Caco-2 (cell line): Measurements from ENCODE around the gene DENND1B. TPM values are rescaled to one million over a fixed set of nuclear protein-coding genes. Genes with fewer than 3 reads are reported as not detected.

ENCODE experiments used
- BruUV-seq: library from RNA; stranded (reverse); fragments of 400-500 nt; replicated peaks from 2 replicates; lab custom pipeline; 2021; lab: Mats Ljungman, UMichigan
- CTCF ChIA-PET: fragments of 300-600 bp; sonication (Branson Sonifier 250); formaldehyde crosslinking; loops from one replicate; lab custom pipeline; 2022; ENCODE audit warnings: antibody characterized with exemption; lab: Charles Lee
- POLR2A ChIA-PET: fragments of 300-600 bp; sonication (Branson Sonifier 250); formaldehyde crosslinking; loops from one replicate; lab custom pipeline; 2022; ENCODE audit warnings: antibody characterized with exemption; lab: Charles Lee
- DNase-seq, 2 experiments: peaks; one replicate each; pipeline versions ENCODE4 v3.0.0 to v3.0.0-alpha.2; 2020 to 2022
- H3K27me3 ChIP-seq: replicated peaks from 2 replicates; pipeline ENCODE4 v1.6.0; 2011; ENCODE audit warnings: low read length; ENCODE audit not compliant: control insufficient read depth, insufficient read depth
- H3K36me3 ChIP-seq: 2 replicates; pipeline ENCODE4 v1.5.1; 2011; ENCODE audit warnings: low read length; ENCODE audit not compliant: control insufficient read depth, insufficient read depth
- H3K4me1 ChIP-seq: fragments of 250-450 bp; sonication (Bioruptor Pico); 2 replicates; pipeline ENCODE4 v1.5.1; 2020; ENCODE audit warnings: mild to moderate bottlenecking
- H3K4me3 ChIP-seq: 2 replicates; pipeline ENCODE4 v1.5.1; 2011; ENCODE audit warnings: low read depth, mild to moderate bottlenecking, control low read depth, low read length
- H3K9me3 ChIP-seq: fragments of 250-450 bp; sonication (Bioruptor Pico); 2 replicates; pipeline ENCODE4 v1.5.1; 2020; ENCODE audit warnings: mild to moderate bottlenecking, moderate library complexity
- H3K27ac Mint-ChIP-seq: one replicate; pipeline ENCODE4 v1.8.0; 2022; ENCODE audit warnings: mixed read lengths; ENCODE audit not compliant: unreplicated experiment
- H3K27me3 Mint-ChIP-seq: one replicate; pipeline ENCODE4 v1.8.0; 2022; ENCODE audit warnings: mixed read lengths; ENCODE audit not compliant: insufficient read depth, unreplicated experiment
- H3K36me3 Mint-ChIP-seq: one replicate; pipeline ENCODE4 v1.8.0; 2022; ENCODE audit warnings: mild to moderate bottlenecking, mixed read lengths; ENCODE audit not compliant: insufficient read depth, unreplicated experiment
- H3K4me1 Mint-ChIP-seq: one replicate; pipeline ENCODE4 v1.8.0; 2022; ENCODE audit warnings: low read depth, mixed read lengths; ENCODE audit not compliant: unreplicated experiment
- H3K4me3 Mint-ChIP-seq: one replicate; pipeline ENCODE4 v1.8.0; 2022; ENCODE audit warnings: mild to moderate bottlenecking, moderate library complexity, mixed read lengths; ENCODE audit not compliant: unreplicated experiment
- H3K9me3 Mint-ChIP-seq: one replicate; pipeline ENCODE4 v1.8.0; 2022; ENCODE audit warnings: mixed read lengths; ENCODE audit not compliant: unreplicated experiment
- CTCF ChIP-seq, 2 experiments: fragments of 200-600 bp in 1 of 2; IDR thresholded peaks; 1 replicate in 1 of 2; 2 replicates in 1 of 2; pipeline versions ENCODE4 v1.5.1 to v1.8.0; 2011 to 2022; ENCODE audit warnings: antibody characterized with exemption in 1 of 2, control low read depth in 1 of 2, inconsistent platforms in 1 of 2, low read depth in 1 of 2, low read length in 1 of 2, mild to moderate bottlenecking in 1 of 2, moderate library complexity in 1 of 2; ENCODE audit not compliant: insufficient read depth in 1 of 2, severe bottlenecking in 1 of 2, unreplicated experiment in 1 of 2
- intact Hi-C: fragments of 100-400 bp; cut with micrococcal nuclease; formaldehyde crosslinking; loops from one replicate; pipeline ENCODE4 v1.10.0; 2022; ENCODE audit not compliant: unreplicated experiment
- total RNA-seq: library from RNA; stranded (reverse); gene quantifications from 2 replicates; pipeline ENCODE4 v1.2.3, GENCODE V29; 2022

DENND1B gene
- total RNA-seq, 1 experiment from 2014 or later, result 9.6 TPM

DNA sequence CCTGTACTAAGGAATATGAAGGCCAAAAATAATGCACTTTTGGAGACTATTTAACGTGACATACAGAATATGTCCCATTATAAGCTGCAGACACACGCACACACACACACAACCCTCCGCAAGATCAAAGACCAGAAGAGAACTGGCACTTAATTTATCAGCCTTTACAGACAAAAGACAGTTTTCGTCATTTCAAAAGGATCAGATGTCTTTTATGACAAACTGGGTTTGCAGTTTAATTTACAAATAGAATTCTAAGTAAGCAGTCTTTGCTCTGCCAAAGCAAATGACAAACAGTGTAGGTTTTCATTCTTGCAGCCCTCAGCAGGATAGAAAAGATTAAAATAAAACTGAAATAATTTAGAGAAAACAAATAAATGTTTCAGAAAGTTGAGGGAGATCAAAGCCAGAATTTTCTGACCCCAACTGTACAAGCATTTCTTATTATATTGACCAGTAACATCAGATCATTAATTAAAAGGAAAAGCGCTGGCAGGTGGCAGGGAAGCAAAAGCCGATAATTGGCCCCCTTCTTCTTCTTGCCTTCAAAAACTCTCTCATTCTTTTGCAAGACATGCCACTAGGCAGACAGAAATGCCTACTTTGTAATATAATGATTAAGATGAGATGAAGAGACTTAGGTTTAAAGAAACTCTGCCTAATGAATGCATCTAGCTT, 169.0 kb downstream of the DENND1B start:
- Mint-ChIP-seq H3K4me1 (no peaks in the 10 kb centered on the region), H3K27me3 (no peaks in the 10 kb centered on the region), H3K9me3 (no peaks in the 10 kb centered on the region), H3K27ac (no peak overlapping the region), H3K4me3 (no peak overlapping the region), H3K36me3 (no peaks in the 10 kb centered on the region)
- BruUV-seq, result no TSS peak
- ChIA-PET CTCF (no interaction called here), POLR2A (no interaction called here)
- no peak for TF ChIP-seq CTCF (IDR thresholded peaks at IDR 0.05; ENCODE audit: insufficient read depth in 1 of 2, low read depth in 1 of 2, low read length in 1 of 2, severe bottlenecking in 1 of 2, unreplicated experiment in 1 of 2)
- no peaks in the 10 kb centered on the region for H3K9me3 ChIP-seq
- no peaks in the 10 kb centered on the region for H3K36me3 ChIP-seq
- no peak for DNase-seq
- H3K4me1 ChIP-seq, result no peaks in the 10 kb centered on the region
- intact Hi-C loops, result no loop called here
- H3K27me3 ChIP-seq, result no peaks in the 10 kb centered on the region
- H3K4me3 ChIP-seq, result no peak overlapping the region

- no peak for TF ChIP-seq CTCF (IDR thresholded peaks at IDR 0.05; ENCODE audit: insufficient read depth in 1 of 2, low read depth in 1 of 2, low read length in 1 of 2, severe bottlenecking in 1 of 2, unreplicated experiment in 1 of 2)
- H3K4me1 ChIP-seq, result no peaks in the 10 kb centered on the region
- no TSS peak for BruUV-seq
- intact Hi-C loops, result no loop called here
- DNase-seq, result no peak
- no peaks in the 10 kb centered on the region for H3K27me3 Mint-ChIP-seq
- CTCF ChIA-PET, result no interaction called here
- H3K4me3 Mint-ChIP-seq, result no peak overlapping the region
- no peak overlapping the region for H3K27ac Mint-ChIP-seq
- H3K27me3 ChIP-seq, result no peaks in the 10 kb centered on the region
- H3K4me3 ChIP-seq, result no peak overlapping the region
- POLR2A ChIA-PET, result no interaction called here
- H3K36me3 Mint-ChIP-seq, result no peaks in the 10 kb centered on the region
- no peaks in the 10 kb centered on the region for H3K9me3 ChIP-seq
- H3K36me3 ChIP-seq, result no peaks in the 10 kb centered on the region
- H3K4me1 Mint-ChIP-seq, result no peaks in the 10 kb centered on the region
- H3K9me3 Mint-ChIP-seq, result no peaks in the 10 kb centered on the region
These were observed 171.0 kb downstream of the DENND1B start for GRCh38 chr1:197604302-197604701.

DNA sequence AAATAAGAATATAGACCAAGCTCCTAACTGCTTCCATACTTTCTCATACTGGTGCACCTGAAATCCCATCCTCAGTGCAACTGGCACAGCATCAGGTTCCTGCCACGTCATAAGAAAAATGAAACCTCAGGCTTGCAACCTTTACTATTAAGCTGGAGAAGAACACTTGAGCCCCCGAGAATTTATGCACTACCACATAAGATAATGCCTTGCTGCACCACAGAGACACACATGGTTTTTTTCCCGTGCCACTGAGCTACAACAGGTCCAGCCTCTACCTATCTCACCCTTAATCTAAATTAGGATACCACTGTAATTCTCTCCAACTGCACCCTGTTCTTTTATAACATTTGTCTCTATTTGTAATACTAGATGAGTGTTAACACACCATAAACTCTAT, 174.5 kb downstream of the DENND1B start:
- no peaks in the 10 kb centered on the region for H3K9me3 ChIP-seq
- POLR2A ChIA-PET, result no interaction called here
- no peaks in the 10 kb centered on the region for H3K4me1 ChIP-seq
- Mint-ChIP-seq H3K36me3 (no peaks in the 10 kb centered on the region), H3K4me3 (no peak overlapping the region), H3K9me3 (no peaks in the 10 kb centered on the region), H3K4me1 (no peaks in the 10 kb centered on the region), H3K27me3 (no peaks in the 10 kb centered on the region), H3K27ac (no peak overlapping the region)
- intact Hi-C loops, result no loop called here
- no peak for DNase-seq
- BruUV-seq, result no TSS peak
- H3K27me3 ChIP-seq, result no peaks in the 10 kb centered on the region
- no peak overlapping the region for H3K4me3 ChIP-seq
- H3K36me3 ChIP-seq, result no peaks in the 10 kb centered on the region
- TF ChIP-seq CTCF (IDR thresholded peaks at IDR 0.05; ENCODE audit: insufficient read depth in 1 of 2, low read depth in 1 of 2, low read length in 1 of 2, severe bottlenecking in 1 of 2, unreplicated experiment in 1 of 2), result no peak
- CTCF ChIA-PET, result no interaction called here
